Stomach (tissue), 4 donors: Measurements from ENCODE around the gene NFIX.

Source experiments
- POLR2A ChIP-seq, 4 donors: fragments of 450-650 bp; IDR thresholded peaks; one replicate each; pipeline ENCODE4 v1.6.1; 2016; ENCODE audit warnings: antibody characterized with exemption in 4 of 4, control low read depth in 2 of 4, mild to moderate bottlenecking in 1 of 4, moderate library complexity in 1 of 4
- POLR2AphosphoS5 ChIP-seq, 3 donors: sonication (generic); formaldehyde crosslinking; IDR thresholded peaks; one replicate each; pipeline ENCODE4 v1.6.1; 2016; ENCODE audit warnings: antibody characterized with exemption in 3 of 3
- TF ChIP-seq, protein P1 (sequence below), 7 experiments: fragments of 450-650 bp in 4 of 7; fragments of 200-600 bp in 3 of 7; sonication (generic) in 3 of 7; IDR thresholded peaks; one replicate each; pipeline ENCODE4 v1.5.1; 2016 to 2019; ENCODE audit warnings: antibody characterized with exemption in 7 of 7, control low read depth in 2 of 7, mild to moderate bottlenecking in 1 of 7

DNA sequence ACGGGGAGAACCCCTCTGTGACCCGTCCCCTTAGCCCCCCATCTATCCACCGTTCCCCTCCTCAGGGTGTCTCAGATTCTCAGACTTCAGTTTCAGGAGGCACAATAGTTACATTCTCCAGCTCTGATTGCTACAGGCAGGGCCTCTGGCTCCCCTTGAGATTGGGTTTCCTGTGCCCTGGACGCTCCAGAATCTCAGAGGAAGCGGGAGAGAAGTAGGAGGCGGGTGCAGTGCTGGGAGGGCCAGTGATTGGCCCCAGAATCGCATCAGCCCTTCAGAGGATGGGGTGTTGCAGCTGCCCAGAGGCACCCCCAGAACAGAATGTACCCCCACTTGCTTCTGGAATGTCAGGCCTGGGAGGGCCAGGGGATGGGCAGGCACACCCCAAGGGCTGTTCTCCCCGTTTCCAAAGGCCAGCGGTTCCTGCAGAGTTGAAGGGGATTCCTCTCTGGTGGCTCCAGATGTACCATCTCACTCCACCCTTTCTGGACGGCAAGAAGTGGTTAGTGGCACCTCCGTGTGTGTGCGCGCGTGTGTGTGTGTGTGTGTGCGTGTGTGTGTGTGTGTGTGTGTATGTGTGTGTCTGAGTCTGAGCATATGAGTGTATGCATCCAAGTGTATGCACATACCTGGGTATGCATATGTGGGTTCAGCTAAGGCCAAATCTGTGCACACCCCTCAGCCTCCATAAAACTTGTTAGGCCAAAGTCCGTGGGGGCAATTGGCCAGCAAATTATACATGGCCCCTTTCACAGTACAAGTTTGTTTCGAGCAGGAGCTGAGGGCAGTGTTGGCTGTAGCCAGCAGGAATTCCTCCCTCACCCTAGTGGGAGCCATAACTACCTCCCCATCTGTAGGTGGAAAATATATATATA, 71.9 kb downstream of the NFIX start:
- TF ChIP-seq POLR2A (IDR thresholded peaks at IDR 0.05) (no peak), POLR2AphosphoS5 (IDR thresholded peaks at IDR 0.05) (no peak)
- TF ChIP-seq, protein P1, sequence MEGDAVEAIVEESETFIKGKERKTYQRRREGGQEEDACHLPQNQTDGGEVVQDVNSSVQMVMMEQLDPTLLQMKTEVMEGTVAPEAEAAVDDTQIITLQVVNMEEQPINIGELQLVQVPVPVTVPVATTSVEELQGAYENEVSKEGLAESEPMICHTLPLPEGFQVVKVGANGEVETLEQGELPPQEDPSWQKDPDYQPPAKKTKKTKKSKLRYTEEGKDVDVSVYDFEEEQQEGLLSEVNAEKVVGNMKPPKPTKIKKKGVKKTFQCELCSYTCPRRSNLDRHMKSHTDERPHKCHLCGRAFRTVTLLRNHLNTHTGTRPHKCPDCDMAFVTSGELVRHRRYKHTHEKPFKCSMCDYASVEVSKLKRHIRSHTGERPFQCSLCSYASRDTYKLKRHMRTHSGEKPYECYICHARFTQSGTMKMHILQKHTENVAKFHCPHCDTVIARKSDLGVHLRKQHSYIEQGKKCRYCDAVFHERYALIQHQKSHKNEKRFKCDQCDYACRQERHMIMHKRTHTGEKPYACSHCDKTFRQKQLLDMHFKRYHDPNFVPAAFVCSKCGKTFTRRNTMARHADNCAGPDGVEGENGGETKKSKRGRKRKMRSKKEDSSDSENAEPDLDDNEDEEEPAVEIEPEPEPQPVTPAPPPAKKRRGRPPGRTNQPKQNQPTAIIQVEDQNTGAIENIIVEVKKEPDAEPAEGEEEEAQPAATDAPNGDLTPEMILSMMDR (IDR thresholded peaks at IDR 0.05) = no peak
